ENCODE results near the gene TIGD1. TPM values are rescaled to one million over a fixed set of nuclear protein-coding genes. Genes with fewer than 3 reads are reported as not detected.

The TIGD1 gene
- polyA plus RNA-seq, 1 of the 3 experiments (the other 2 are of a cell fraction), result 4.6 TPM

DNA sequence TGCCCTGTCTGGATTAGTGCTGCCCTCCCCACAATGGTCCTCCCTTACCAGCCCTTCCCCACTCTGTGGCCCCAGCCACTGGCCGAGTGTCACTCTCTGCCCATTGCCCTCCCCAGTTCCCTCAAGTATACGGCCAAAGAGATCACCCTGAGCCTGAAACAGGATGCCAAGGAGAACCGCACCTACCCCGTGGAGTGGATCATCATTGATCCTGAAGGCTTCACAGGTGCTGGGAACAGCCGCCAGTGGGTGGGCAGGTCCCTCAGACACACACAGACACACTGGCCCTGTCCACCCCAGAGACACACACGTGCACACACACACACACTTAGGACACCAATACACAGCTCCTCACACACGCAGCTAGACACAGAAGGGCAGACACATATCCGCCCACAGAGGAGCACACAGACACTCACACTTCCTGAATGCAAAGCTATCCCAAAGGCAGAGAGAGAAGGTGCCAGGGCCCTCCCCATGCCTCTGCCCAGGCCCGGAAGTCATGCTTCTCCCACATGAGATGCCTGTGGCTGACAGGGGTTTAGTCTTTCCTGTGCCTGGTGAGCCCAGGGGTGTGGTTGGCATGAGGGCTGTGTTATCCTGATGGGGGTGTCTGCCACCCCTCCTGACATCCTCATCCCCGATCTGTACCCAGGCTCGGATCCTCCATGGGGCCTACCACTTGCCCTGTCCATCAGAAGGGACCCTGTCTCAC is 21.5 kb downstream of the TIGD1 start:
- no peaks in the 10 kb centered on the region for H3F3A ChIP-seq (replicated peaks; ENCODE audit: insufficient read depth)
- no peak overlapping the region for H3K27ac ChIP-seq (ENCODE audit: low read depth in 2 of 2, low read length in 1 of 2)
- no peaks in the 10 kb centered on the region for H3K9me2 ChIP-seq
- no peak overlapping the region for H3K4me2 ChIP-seq
- H3K4me1 ChIP-seq (ENCODE audit: control insufficient read depth in 1 of 2, insufficient read depth in 2 of 2, low read depth in 1 of 2, low read length in 1 of 2), result peaks cover 0 to 16% of the 10 kb centered on the region in 2 experiments; a peak in 1 of 4 replicates
- no peak overlapping the region for H2AFZ ChIP-seq (ENCODE audit: low read depth)
- peak; percentile 25 for DNase-seq
- no peaks in the 10 kb centered on the region for H3K36me3 ChIP-seq (replicated peaks in 1 of 2; ENCODE audit: control insufficient read depth in 1 of 2, insufficient read depth in 2 of 2, low read length in 1 of 2)
- CTCF ChIA-PET, result no interaction called here
- no peaks in the 10 kb centered on the region for H3K9me3 ChIP-seq
- POLR2A ChIA-PET, result no interaction called here
- H3K79me2 ChIP-seq (ENCODE audit: insufficient read depth), result no peaks in the 10 kb centered on the region
- 64% methylated on average over 7 of the region's 11 CpGs for WGBS (ENCODE audit: low lambda C conversion rate)
- TF ChIP-seq CHD2 (IDR thresholded peaks at IDR 0.05; ENCODE audit: low read length, partially characterized antibody) (no peak), GATA2 (CRISPR knock-in tag; IDR thresholded peaks at IDR 0.05) (no peak), YY1 (IDR thresholded peaks at IDR 0.05; ENCODE audit: low read depth) (no peak), MEF2A (IDR thresholded peaks at IDR 0.05; ENCODE audit: borderline replicate concordance, low read depth) (no peak), FOSL2 (IDR thresholded peaks at IDR 0.05; ENCODE audit: borderline replicate concordance, low read depth) (no peak), RXRA (IDR thresholded peaks at IDR 0.05; ENCODE audit: borderline replicate concordance, low read depth) (no peak)
- TF ChIP-seq, protein P1, sequence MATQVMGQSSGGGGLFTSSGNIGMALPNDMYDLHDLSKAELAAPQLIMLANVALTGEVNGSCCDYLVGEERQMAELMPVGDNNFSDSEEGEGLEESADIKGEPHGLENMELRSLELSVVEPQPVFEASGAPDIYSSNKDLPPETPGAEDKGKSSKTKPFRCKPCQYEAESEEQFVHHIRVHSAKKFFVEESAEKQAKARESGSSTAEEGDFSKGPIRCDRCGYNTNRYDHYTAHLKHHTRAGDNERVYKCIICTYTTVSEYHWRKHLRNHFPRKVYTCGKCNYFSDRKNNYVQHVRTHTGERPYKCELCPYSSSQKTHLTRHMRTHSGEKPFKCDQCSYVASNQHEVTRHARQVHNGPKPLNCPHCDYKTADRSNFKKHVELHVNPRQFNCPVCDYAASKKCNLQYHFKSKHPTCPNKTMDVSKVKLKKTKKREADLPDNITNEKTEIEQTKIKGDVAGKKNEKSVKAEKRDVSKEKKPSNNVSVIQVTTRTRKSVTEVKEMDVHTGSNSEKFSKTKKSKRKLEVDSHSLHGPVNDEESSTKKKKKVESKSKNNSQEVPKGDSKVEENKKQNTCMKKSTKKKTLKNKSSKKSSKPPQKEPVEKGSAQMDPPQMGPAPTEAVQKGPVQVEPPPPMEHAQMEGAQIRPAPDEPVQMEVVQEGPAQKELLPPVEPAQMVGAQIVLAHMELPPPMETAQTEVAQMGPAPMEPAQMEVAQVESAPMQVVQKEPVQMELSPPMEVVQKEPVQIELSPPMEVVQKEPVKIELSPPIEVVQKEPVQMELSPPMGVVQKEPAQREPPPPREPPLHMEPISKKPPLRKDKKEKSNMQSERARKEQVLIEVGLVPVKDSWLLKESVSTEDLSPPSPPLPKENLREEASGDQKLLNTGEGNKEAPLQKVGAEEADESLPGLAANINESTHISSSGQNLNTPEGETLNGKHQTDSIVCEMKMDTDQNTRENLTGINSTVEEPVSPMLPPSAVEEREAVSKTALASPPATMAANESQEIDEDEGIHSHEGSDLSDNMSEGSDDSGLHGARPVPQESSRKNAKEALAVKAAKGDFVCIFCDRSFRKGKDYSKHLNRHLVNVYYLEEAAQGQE (IDR thresholded peaks at IDR 0.05; ENCODE audit: low read depth, low read length), result no peak
- TF ChIP-seq, protein P2, sequence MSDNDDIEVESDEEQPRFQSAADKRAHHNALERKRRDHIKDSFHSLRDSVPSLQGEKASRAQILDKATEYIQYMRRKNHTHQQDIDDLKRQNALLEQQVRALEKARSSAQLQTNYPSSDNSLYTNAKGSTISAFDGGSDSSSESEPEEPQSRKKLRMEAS (IDR thresholded peaks at IDR 0.05; ENCODE audit: low read depth), result no peak
- no peaks in the 10 kb centered on the region for H4K20me1 ChIP-seq (ENCODE audit: insufficient read depth)
- H3K9ac ChIP-seq, result no peak overlapping the region
- H3K27me3 ChIP-seq (ENCODE audit: insufficient read depth), result peaks cover 5% of the 10 kb centered on the region
- H3K4me3 ChIP-seq (ENCODE audit: low read depth in 2 of 2, low read length in 1 of 2), result no peak overlapping the region

DNA sequence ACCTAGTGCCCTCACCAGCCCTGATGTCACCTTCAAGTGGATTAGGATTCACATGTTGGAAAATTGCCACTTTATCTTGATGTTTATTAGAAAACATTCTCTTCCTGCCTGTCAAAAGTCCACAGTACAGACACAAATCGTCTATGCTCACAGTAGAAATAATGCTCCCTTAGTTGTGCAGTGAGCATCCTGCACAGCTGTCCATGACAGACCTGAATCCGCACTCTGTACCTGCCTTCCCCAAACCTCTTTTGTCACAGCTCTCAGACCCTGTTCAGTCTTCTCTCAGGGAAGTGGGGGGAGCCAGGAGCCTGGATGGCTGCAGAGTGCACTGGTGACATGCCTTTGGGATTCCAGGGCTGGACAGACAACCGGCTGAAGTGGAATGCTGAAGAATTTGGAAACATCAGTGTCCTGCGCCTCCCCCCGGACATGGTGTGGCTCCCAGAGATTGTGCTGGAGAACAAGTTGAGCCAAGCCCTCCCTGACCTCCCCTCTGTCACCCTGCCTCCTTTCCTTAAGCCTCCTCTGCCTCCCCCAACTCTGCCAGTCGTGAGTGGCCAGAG is 22.4 kb downstream of the TIGD1 start:
- Histone ChIP-seq H3K79me2 (ENCODE audit: insufficient read depth) (no peaks in the 10 kb centered on the region), H3K27ac (ENCODE audit: low read depth in 2 of 2, low read length in 1 of 2) (no peak overlapping the region), H3K9me2 (no peaks in the 10 kb centered on the region), H3F3A (replicated peaks; ENCODE audit: insufficient read depth) (no peaks in the 10 kb centered on the region), H2AFZ (ENCODE audit: low read depth) (no peak overlapping the region), H3K4me3 (ENCODE audit: low read depth in 2 of 2, low read length in 1 of 2) (no peak overlapping the region), H3K36me3 (replicated peaks in 1 of 2; ENCODE audit: control insufficient read depth in 1 of 2, insufficient read depth in 2 of 2, low read length in 1 of 2) (no peaks in the 10 kb centered on the region), H3K4me1 (ENCODE audit: control insufficient read depth in 1 of 2, insufficient read depth in 2 of 2, low read depth in 1 of 2, low read length in 1 of 2) (peaks cover 0 to 22% of the 10 kb centered on the region in 2 experiments; a peak in 1 of 4 replicates), H3K27me3 (ENCODE audit: insufficient read depth) (peaks cover 14% of the 10 kb centered on the region), H4K20me1 (ENCODE audit: insufficient read depth) (no peaks in the 10 kb centered on the region), H3K9ac (no peak overlapping the region), H3K4me2 (no peak overlapping the region), H3K9me3 (no peaks in the 10 kb centered on the region)
- 57% methylated on average over 6 of the region's 6 CpGs for WGBS (ENCODE audit: low lambda C conversion rate)
- ChIA-PET POLR2A (no interaction called here), CTCF (interaction anchor here (1.5 to 9.7 kb wide), 2 partner anchors 79 to 627 kb away, joined by 3 to 196 read pairs; no protein-coding TSS in a partner anchor)
- TF ChIP-seq EP300 (IDR thresholded peaks at IDR 0.05; ENCODE audit: borderline replicate concordance in 1 of 2, low read depth in 1 of 2, low read length in 1 of 2), result no peak
- TF ChIP-seq, protein P3, sequence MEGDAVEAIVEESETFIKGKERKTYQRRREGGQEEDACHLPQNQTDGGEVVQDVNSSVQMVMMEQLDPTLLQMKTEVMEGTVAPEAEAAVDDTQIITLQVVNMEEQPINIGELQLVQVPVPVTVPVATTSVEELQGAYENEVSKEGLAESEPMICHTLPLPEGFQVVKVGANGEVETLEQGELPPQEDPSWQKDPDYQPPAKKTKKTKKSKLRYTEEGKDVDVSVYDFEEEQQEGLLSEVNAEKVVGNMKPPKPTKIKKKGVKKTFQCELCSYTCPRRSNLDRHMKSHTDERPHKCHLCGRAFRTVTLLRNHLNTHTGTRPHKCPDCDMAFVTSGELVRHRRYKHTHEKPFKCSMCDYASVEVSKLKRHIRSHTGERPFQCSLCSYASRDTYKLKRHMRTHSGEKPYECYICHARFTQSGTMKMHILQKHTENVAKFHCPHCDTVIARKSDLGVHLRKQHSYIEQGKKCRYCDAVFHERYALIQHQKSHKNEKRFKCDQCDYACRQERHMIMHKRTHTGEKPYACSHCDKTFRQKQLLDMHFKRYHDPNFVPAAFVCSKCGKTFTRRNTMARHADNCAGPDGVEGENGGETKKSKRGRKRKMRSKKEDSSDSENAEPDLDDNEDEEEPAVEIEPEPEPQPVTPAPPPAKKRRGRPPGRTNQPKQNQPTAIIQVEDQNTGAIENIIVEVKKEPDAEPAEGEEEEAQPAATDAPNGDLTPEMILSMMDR (IDR thresholded peaks at IDR 0.05), result no peak
- TF ChIP-seq RFX5 (IDR thresholded peaks at IDR 0.05; ENCODE audit: low read length), result no peak
- DNase-seq, result no peak
